NCI-H82 (cell line): ENCODE results near the gene SEC24D.

Source experiments
- DNase-seq: peaks from one replicate; lab custom pipeline; 2025; lab: John Stamatoyannopoulos, UW

The SEC24D gene

GRCh38 chr4:118751629-118752323 lies 84.2 kb downstream of the SEC24D start:
- no peak for DNase-seq

- DNase-seq, result no peak
Observed at GRCh38 chr4:118749347-118749988, 86.5 kb downstream of the SEC24D start.

- no peak for DNase-seq
Observed at GRCh38 chr4:118746251-118746919, 89.5 kb downstream of the SEC24D start.

- DNase-seq, result no peak
Observed at GRCh38 chr4:118745357-118745756, 90.6 kb downstream of the SEC24D start.

GRCh38 chr4:118743867-118744266 lies 92.1 kb downstream of the SEC24D start:
- no peak for DNase-seq

- no peak for DNase-seq
Observed at GRCh38 chr4:118742050-118742449, 93.9 kb downstream of the SEC24D start.

GRCh38 chr4:118741301-118741855 lies 94.5 kb downstream of the SEC24D start:
- DNase-seq, result peak; percentile 12

- peak; percentile 61 for DNase-seq
Observed at GRCh38 chr4:118740869-118741268, 95.1 kb downstream of the SEC24D start.

- no peak for DNase-seq
Observed at GRCh38 chr4:118739022-118739713, 96.8 kb downstream of the SEC24D start.

GRCh38 chr4:118738090-118738489 lies 97.8 kb downstream of the SEC24D start:
- no peak for DNase-seq

- no peak for DNase-seq
Observed at GRCh38 chr4:118736900-118737299, 99.0 kb downstream of the SEC24D start.

- no peak for DNase-seq
Observed at GRCh38 chr4:118734491-118735205, 101.3 kb downstream of the SEC24D start.

GRCh38 chr4:118732591-118733330 lies 103.2 kb downstream of the SEC24D start:
- no peak for DNase-seq

GRCh38 chr4:118730683-118731082 lies 105.2 kb downstream of the SEC24D start:
- no peak for DNase-seq

GRCh38 chr4:118729287-118730286 lies 106.3 kb downstream of the SEC24D start:
- DNase-seq, result no peak

GRCh38 chr4:118727360-118727759 lies 108.6 kb downstream of the SEC24D start:
- DNase-seq, result no peak

GRCh38 chr4:118723369-118723768 lies 112.6 kb downstream of the SEC24D start:
- peak; percentile 33 for DNase-seq

GRCh38 chr4:118721752-118722151 lies 114.2 kb downstream of the SEC24D start:
- no peak for DNase-seq

- no peak for DNase-seq
Observed at GRCh38 chr4:118718511-118719170, 117.3 kb downstream of the SEC24D start.
